Measurements from ENCODE around the gene ZBTB5. TPM values are rescaled to one million over a fixed set of nuclear protein-coding genes. Genes with fewer than 3 reads are reported as not detected.
"Not testable (repeated sequence)": the region's sequence is repeated elsewhere in the genome, so short reads cannot be mapped to it uniquely, and the experiment has no call there.

Gene ZBTB5
- total and polyA plus RNA-seq, 8 donors = 2.8 to 7.5 (median 4.8) TPM

DNA sequence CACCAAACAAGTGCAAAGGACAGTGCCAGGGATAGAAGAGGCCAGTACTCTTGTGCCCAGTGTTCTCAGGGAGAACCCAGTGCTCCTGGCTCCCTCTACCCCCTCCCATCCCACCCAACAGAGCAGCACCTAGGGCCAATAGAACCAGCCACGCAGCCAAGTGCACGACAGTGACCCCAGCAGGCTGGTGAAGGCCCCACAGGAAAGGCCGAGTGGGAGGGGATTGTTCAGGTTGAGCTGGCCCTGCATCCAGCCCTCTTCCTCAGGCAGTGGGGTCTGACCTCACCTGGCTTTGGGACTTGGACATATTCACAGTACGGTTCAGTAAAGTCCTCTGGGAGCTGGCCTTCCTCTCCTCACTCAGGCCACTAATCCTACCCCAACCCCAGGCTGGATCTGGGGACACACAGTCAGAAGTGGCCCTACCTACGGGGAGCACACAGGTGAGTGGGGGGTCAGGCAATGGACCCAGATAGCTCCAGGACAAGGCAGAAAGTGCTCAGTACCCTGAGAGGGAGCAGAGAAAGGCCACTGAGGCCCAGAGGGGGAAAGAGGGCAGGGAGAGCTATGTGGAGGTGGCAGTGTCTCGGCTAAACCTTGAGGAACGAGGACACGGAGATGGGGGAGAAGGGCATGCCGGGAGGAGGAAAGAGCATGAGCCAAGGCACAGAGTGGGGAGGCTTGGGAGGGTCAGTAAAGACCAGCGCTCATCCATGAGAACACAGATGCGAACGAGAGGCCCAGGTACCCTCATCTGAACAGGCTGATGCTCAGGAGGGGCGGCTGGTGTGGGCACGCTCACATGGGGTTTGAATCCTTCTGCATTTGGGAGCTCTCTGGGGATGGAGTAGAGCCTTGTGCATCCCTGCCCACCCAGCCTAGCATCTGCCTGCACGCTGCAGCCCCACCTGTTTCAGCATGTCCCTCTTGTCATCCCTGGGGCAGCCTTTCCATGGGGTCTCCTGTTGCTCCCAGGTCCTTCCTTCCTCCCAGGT, 46.1 kb upstream of the ZBTB5 start:
- Histone ChIP-seq H3K4me3 (no peak overlapping the region), H3K4me1 (no peaks in the 10 kb centered on the region), H3K36me3 (no peaks in the 10 kb centered on the region), H3K9me3 (no peaks in the 10 kb centered on the region), H3K27me3 (no peaks in the 10 kb centered on the region), H3K27ac (no peak overlapping the region)
- WGBS, 2 donors = 87 to 89% methylated on average over 15 of the region's 15 CpGs
- DNase-seq = no peak
- no peak for FAIRE-seq
- intact Hi-C loops (cut with DNase I) = no loop called here
- ATAC-seq = peak in 2 of 4 donors; percentile 27 to 39
- TF ChIP-seq, protein P1, sequence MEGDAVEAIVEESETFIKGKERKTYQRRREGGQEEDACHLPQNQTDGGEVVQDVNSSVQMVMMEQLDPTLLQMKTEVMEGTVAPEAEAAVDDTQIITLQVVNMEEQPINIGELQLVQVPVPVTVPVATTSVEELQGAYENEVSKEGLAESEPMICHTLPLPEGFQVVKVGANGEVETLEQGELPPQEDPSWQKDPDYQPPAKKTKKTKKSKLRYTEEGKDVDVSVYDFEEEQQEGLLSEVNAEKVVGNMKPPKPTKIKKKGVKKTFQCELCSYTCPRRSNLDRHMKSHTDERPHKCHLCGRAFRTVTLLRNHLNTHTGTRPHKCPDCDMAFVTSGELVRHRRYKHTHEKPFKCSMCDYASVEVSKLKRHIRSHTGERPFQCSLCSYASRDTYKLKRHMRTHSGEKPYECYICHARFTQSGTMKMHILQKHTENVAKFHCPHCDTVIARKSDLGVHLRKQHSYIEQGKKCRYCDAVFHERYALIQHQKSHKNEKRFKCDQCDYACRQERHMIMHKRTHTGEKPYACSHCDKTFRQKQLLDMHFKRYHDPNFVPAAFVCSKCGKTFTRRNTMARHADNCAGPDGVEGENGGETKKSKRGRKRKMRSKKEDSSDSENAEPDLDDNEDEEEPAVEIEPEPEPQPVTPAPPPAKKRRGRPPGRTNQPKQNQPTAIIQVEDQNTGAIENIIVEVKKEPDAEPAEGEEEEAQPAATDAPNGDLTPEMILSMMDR (IDR thresholded peaks at IDR 0.05) = no peak

DNA sequence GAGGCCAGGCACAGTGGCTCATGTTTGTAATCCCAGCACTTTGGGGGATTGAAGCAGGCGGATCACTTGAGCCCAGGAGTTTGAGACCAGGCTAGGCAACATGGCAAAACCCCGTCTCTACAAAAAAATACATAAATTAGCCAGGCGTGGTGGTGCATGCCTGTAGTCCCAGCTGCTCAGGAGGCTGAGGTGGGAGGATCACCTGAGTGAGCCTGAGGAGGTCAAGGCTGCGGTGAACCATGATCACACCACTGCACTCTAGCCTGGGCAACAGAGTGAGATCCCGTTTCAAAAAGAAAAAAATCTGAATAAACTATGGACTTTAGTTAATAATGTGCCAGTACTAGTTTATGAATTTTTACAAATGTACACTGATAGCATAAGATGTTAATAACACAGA, 44.8 kb upstream of the ZBTB5 start:
- H3K4me1 ChIP-seq; H3K4me3 ChIP-seq; ATAC-seq; FAIRE-seq; H3K36me3 ChIP-seq; H3K9me3 ChIP-seq; H3K27ac ChIP-seq; intact Hi-C loops (cut with DNase I); DNase-seq; H3K27me3 ChIP-seq: not testable (repeated sequence)
- 85 to 86% methylated on average over 5 of the region's 5 CpGs for WGBS, 2 donors

DNA sequence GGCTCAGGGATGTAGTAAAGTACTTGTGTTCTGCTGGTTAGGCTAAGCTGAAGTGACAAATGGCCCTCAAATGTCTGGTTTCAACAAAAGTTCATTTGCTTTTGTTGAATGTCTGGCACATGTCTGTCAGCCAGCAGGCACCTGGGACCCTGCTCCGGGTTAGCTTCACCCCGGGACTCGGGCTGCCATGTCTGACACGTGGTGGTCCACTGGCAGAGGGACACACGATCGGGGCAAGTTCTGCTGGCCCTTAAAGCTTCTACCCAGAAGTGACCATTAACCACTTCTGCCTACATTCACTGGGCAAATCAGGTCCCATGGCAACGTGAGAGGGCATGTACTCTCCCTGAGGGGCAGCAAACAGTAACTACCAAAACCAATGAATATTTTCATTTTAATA, 44.3 kb upstream of the ZBTB5 start:
- no peaks in the 10 kb centered on the region for H3K36me3 ChIP-seq
- 81 to 87% methylated on average over 7 of the region's 7 CpGs for WGBS, 2 donors
- DNase-seq (no peak), ATAC-seq (no peak), FAIRE-seq (no peak)
- TF ChIP-seq, protein P1 (IDR thresholded peaks at IDR 0.05) = no peak
- no peak overlapping the region for H3K27ac ChIP-seq
- no peaks in the 10 kb centered on the region for H3K27me3 ChIP-seq
- H3K9me3 ChIP-seq = no peaks in the 10 kb centered on the region
- no peaks in the 10 kb centered on the region for H3K4me1 ChIP-seq
- no peak overlapping the region for H3K4me3 ChIP-seq
- intact Hi-C loops (cut with DNase I) = no loop called here

DNA sequence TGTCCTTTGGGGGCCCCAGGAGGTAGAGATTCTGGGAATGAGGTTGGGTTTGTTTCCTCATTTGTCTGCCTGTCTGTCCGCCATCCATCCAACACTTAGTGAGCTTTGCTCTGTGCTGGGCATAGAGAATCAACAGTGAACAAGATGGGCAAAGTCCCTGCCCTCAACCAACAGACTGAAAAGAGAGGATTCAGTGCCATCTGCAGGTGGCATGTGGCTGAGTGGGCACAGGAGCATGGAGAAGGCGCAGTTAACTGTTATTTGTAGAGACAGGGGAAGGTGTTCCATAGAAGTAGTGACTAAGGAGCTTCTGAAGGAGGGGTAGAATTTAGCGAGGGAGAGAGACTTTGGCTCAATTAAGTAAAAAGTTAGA, 43.6 kb upstream of the ZBTB5 start:
- Histone ChIP-seq H3K4me1 (no peaks in the 10 kb centered on the region), H3K36me3 (peaks cover 0 to 5% (median 0%) of the 10 kb centered on the region in 3 donors), H3K9me3 (no peaks in the 10 kb centered on the region), H3K27ac (no peak overlapping the region), H3K27me3 (no peaks in the 10 kb centered on the region), H3K4me3 (no peak overlapping the region)
- WGBS, 2 donors = 91 to 94% methylated on average over 3 of the region's 3 CpGs
- no peak for FAIRE-seq
- intact Hi-C loops (cut with DNase I) = no loop called here
- ATAC-seq = peak in 2 of 4 donors; percentile 34 to 39
- TF ChIP-seq, protein P1 (IDR thresholded peaks at IDR 0.05) = no peak
- no peak for DNase-seq

DNA sequence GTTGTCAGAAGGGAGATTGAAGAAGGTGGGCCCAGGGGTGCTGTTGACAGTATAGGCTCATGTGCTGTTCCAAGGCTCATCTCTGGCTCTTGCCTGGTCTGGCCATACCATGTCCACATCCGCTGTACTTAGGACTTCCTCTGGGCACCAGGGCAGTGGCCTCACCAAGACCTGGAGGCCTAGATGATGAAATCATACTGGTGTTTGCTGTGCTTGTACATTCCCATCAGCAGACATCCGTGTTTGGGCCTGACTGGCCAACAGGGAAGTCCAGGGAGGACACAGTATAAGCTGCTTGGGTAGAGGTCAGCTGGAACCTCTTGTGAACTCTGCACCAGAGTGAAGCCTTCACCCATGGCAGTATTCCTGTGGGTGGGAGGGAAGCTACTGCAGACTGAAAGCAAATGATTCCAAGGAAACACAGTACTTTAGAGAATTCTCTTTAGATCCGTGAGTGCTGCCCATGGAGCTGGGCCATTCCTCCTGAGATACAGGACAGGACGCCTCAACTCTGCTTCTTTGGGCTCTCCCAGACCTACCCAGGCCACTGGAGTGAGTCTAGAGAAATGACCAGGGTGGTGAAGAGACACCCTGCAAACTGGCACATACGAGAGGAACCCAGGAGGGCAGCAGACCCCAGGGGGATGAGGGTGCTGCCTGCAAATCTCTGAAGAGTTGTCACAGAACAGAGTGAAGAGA, 43.0 kb upstream of the ZBTB5 start:
- peaks cover 0 to 9% (median 0%) of the 10 kb centered on the region in 3 donors for H3K36me3 ChIP-seq
- no peaks in the 10 kb centered on the region for H3K4me1 ChIP-seq
- no peaks in the 10 kb centered on the region for H3K9me3 ChIP-seq
- intact Hi-C loops (cut with DNase I) = no loop called here
- no peak overlapping the region for H3K4me3 ChIP-seq
- no peak overlapping the region for H3K27ac ChIP-seq
- peak in 2 of 4 donors; percentile 24 to 27 for ATAC-seq
- FAIRE-seq = no peak
- TF ChIP-seq, protein P1 (IDR thresholded peaks at IDR 0.05) = no peak
- no peaks in the 10 kb centered on the region for H3K27me3 ChIP-seq
- WGBS, 2 donors = 87 to 90% methylated on average over 5 of the region's 5 CpGs
- no peak for DNase-seq

Data from pancreas (tissue), 10 donors.